Astrocyte (in vitro differentiated cells and primary cell): Measurements from ENCODE around the gene EPHB1. TPM values are rescaled to one million over a fixed set of nuclear protein-coding genes. Genes with fewer than 3 reads are reported as not detected.

Experiments
- DNase-seq: peaks from one replicate; pipeline ENCODE4 v3.0.0-alpha.2; 2010; ENCODE audit warnings: low read depth
- FAIRE-seq: peaks from 2 replicates; lab custom pipeline; 2011; peaks lifted over from hg19 to GRCh38; lab: Jason Lieb, UNC
- H2AFZ ChIP-seq: 2 replicates; pipeline ENCODE4 v1.6.0; 2012; ENCODE audit warnings: low read depth, low read length, inconsistent platforms
- H3K27ac ChIP-seq: 2 replicates; pipeline ENCODE4 v1.5.1; 2011; ENCODE audit warnings: low read depth, low read length, inconsistent platforms
- H3K27me3 ChIP-seq: 2 replicates; pipeline ENCODE4 v1.6.0; 2011; ENCODE audit warnings: low read length, inconsistent platforms; ENCODE audit not compliant: insufficient read depth
- H3K36me3 ChIP-seq: 2 replicates; pipeline ENCODE4 v1.5.1; 2011; ENCODE audit warnings: low read length, inconsistent platforms; ENCODE audit not compliant: insufficient read depth
- H3K4me1 ChIP-seq: 2 replicates; pipeline ENCODE4 v1.5.1; 2011; ENCODE audit warnings: low read length, inconsistent platforms; ENCODE audit not compliant: insufficient read depth
- H3K4me2 ChIP-seq: 2 replicates; pipeline ENCODE4 v1.6.0; 2012; ENCODE audit warnings: low read length, inconsistent platforms
- H3K4me3 ChIP-seq: 2 replicates; pipeline ENCODE4 v1.5.1; 2011; ENCODE audit warnings: low read depth, mild to moderate bottlenecking, low read length, inconsistent platforms; ENCODE audit not compliant: insufficient read depth
- H3K79me2 ChIP-seq: 2 replicates; pipeline ENCODE4 v1.6.0; 2012; ENCODE audit warnings: mild to moderate bottlenecking, low read length, inconsistent platforms; ENCODE audit not compliant: insufficient read depth
- H3K9ac ChIP-seq: 2 replicates; pipeline ENCODE4 v1.6.0; 2012; ENCODE audit warnings: mild to moderate bottlenecking, low read length, inconsistent platforms
- H3K9me3 ChIP-seq: 2 replicates; pipeline ENCODE4 v1.5.1; 2012; ENCODE audit warnings: low read depth, mild to moderate bottlenecking, low read length, inconsistent platforms; ENCODE audit not compliant: insufficient read depth
- H4K20me1 ChIP-seq: 2 replicates; pipeline ENCODE4 v1.6.0; 2012; ENCODE audit warnings: low read length, inconsistent platforms; ENCODE audit not compliant: insufficient read depth
- H3K27ac Mint-ChIP-seq: one replicate; pipeline ENCODE4 v1.8.0; 2021; ENCODE audit warnings: mild to moderate bottlenecking, mixed read lengths; ENCODE audit not compliant: unreplicated experiment
- H3K27me3 Mint-ChIP-seq: one replicate; pipeline ENCODE4 v1.8.0; 2021; ENCODE audit warnings: low read depth, mixed read lengths; ENCODE audit not compliant: unreplicated experiment
- H3K36me3 Mint-ChIP-seq: one replicate; pipeline ENCODE4 v1.8.0; 2021; ENCODE audit warnings: low read depth, mixed read lengths; ENCODE audit not compliant: unreplicated experiment
- H3K4me1 Mint-ChIP-seq: one replicate; pipeline ENCODE4 v1.8.0; 2021; ENCODE audit warnings: low read depth, mixed read lengths; ENCODE audit not compliant: unreplicated experiment
- H3K4me3 Mint-ChIP-seq: one replicate; pipeline ENCODE4 v1.8.0; 2021; ENCODE audit warnings: mild to moderate bottlenecking, moderate library complexity, mixed read lengths; ENCODE audit not compliant: unreplicated experiment
- H3K9me3 Mint-ChIP-seq: one replicate; pipeline ENCODE4 v1.8.0; 2021; ENCODE audit warnings: mild to moderate bottlenecking, mixed read lengths; ENCODE audit not compliant: unreplicated experiment
- CTCF ChIP-seq: IDR thresholded peaks from 2 replicates; pipeline ENCODE4 v1.5.1; 2011; ENCODE audit warnings: low read depth, mild to moderate bottlenecking, inconsistent platforms, low read length, moderate library complexity; ENCODE audit not compliant: insufficient read depth
- EZH2 ChIP-seq: IDR thresholded peaks from 2 replicates; pipeline ENCODE4 v1.6.1; 2012; ENCODE audit warnings: mild to moderate bottlenecking, low read length, inconsistent platforms; ENCODE audit not compliant: insufficient read depth
- total RNA-seq: library from RNA; stranded (reverse); gene quantifications from 2 replicates; pipeline ENCODE4 v1.2.1, GENCODE V29; 2021

EPHB1 gene
- total RNA-seq, 1 donor from 2014 or later: 4.1 TPM

- no peak for TF ChIP-seq EZH2
- no peak for TF ChIP-seq CTCF
- no peaks in the 10 kb centered on the region for H3K79me2 ChIP-seq
- H3K4me3 ChIP-seq: no peak overlapping the region
- H4K20me1 ChIP-seq: no peaks in the 10 kb centered on the region
- H3K9ac ChIP-seq: no peak overlapping the region
- H3K4me2 ChIP-seq: no peak overlapping the region
- no peak overlapping the region for H3K27ac Mint-ChIP-seq
- H3K9me3 Mint-ChIP-seq: peaks cover 3% of the 10 kb centered on the region
- no peaks in the 10 kb centered on the region for H3K36me3 ChIP-seq
- H2AFZ ChIP-seq: no peak overlapping the region
- DNase-seq (no peak), FAIRE-seq (no peak)
- no peaks in the 10 kb centered on the region for H3K27me3 ChIP-seq
- peaks cover 3% of the 10 kb centered on the region for H3K4me1 Mint-ChIP-seq
- H3K4me1 ChIP-seq: no peaks in the 10 kb centered on the region
- H3K9me3 ChIP-seq: no peaks in the 10 kb centered on the region
- H3K27ac ChIP-seq: no peak overlapping the region
- H3K27me3 Mint-ChIP-seq: peaks cover 16% of the 10 kb centered on the region
- H3K4me3 Mint-ChIP-seq: no peak overlapping the region
- no peaks in the 10 kb centered on the region for H3K36me3 Mint-ChIP-seq
Measured at GRCh38 chr3:135262441-135262840, 467.4 kb downstream of the EPHB1 start.

- Histone ChIP-seq H3K79me2 (no peaks in the 10 kb centered on the region), H2AFZ (no peak overlapping the region), H4K20me1 (no peaks in the 10 kb centered on the region), H3K9ac (no peak overlapping the region), H3K4me2 (no peak overlapping the region), H3K4me1 (no peaks in the 10 kb centered on the region), H3K4me3 (no peak overlapping the region), H3K9me3 (no peaks in the 10 kb centered on the region), H3K27ac (no peak overlapping the region), H3K27me3 (no peaks in the 10 kb centered on the region), H3K36me3 (no peaks in the 10 kb centered on the region)
- peaks cover 16% of the 10 kb centered on the region for H3K27me3 Mint-ChIP-seq
- H3K4me1 Mint-ChIP-seq: peaks cover 3% of the 10 kb centered on the region
- H3K9me3 Mint-ChIP-seq: peaks cover 3% of the 10 kb centered on the region
- H3K27ac Mint-ChIP-seq: no peak overlapping the region
- FAIRE-seq (no peak), DNase-seq (no peak)
- no peaks in the 10 kb centered on the region for H3K36me3 Mint-ChIP-seq
- TF ChIP-seq EZH2 (no peak), CTCF (no peak)
- H3K4me3 Mint-ChIP-seq: no peak overlapping the region
Measured at GRCh38 chr3:135263331-135263730, 468.3 kb downstream of the EPHB1 start.

GRCh38 chr3:135267487-135267886 lies 472.4 kb downstream of the EPHB1 start:
- TF ChIP-seq CTCF (no peak), EZH2 (no peak)
- H3K27ac ChIP-seq: no peak overlapping the region
- peaks cover 16% of the 10 kb centered on the region for H3K27me3 Mint-ChIP-seq
- H3K79me2 ChIP-seq: no peaks in the 10 kb centered on the region
- no peak overlapping the region for H3K4me3 Mint-ChIP-seq
- FAIRE-seq (no peak), DNase-seq (no peak)
- no peaks in the 10 kb centered on the region for H3K4me1 ChIP-seq
- H3K4me1 Mint-ChIP-seq: no peaks in the 10 kb centered on the region
- H3K4me2 ChIP-seq: no peak overlapping the region
- no peaks in the 10 kb centered on the region for H3K9me3 ChIP-seq
- no peaks in the 10 kb centered on the region for H3K36me3 ChIP-seq
- H4K20me1 ChIP-seq: no peaks in the 10 kb centered on the region
- no peaks in the 10 kb centered on the region for H3K36me3 Mint-ChIP-seq
- H3K9me3 Mint-ChIP-seq: peaks cover 3% of the 10 kb centered on the region
- H3K27me3 ChIP-seq: no peaks in the 10 kb centered on the region
- H3K9ac ChIP-seq: no peak overlapping the region
- H2AFZ ChIP-seq: no peak overlapping the region
- H3K27ac Mint-ChIP-seq: no peak overlapping the region
- no peak overlapping the region for H3K4me3 ChIP-seq
